HEK293T (cell line): ENCODE measurements around the gene TCF7.

Experiments used
- CTCF ChIA-PET: fragments of 350-600 bp; formaldehyde crosslinking; extraction: SDS; loops from one replicate; lab custom pipeline; 2021; ENCODE audit warnings: antibody characterized with exemption, inconsistent platforms; lab: Yijun Ruan, JAX
- POLR2A ChIA-PET: fragments of 350-600 bp; formaldehyde crosslinking; extraction: SDS; loops from one replicate; lab custom pipeline; 2020; ENCODE audit warnings: antibody characterized with exemption, inconsistent platforms; lab: Yijun Ruan, JAX
- DNase-seq: peaks from one replicate; pipeline ENCODE4 v3.0.0; 2012; ENCODE audit warnings: mixed read lengths; ENCODE audit errors: extremely low spot score
- ARNT ChIP-seq: fragments of 450-650 bp; IDR thresholded peaks from 2 replicates; pipeline ENCODE4 v1.6.1; 2017; ENCODE audit warnings: mild to moderate bottlenecking
- BHLHE40 ChIP-seq: fragments of 450-650 bp; IDR thresholded peaks from 2 replicates; pipeline ENCODE4 v1.6.1; 2016; ENCODE audit warnings: mild to moderate bottlenecking, moderate library complexity, borderline replicate concordance
- CTBP1 ChIP-seq: fragments of 450-650 bp; IDR thresholded peaks from 2 replicates; pipeline ENCODE4 v1.6.1; 2016; ENCODE audit warnings: borderline replicate concordance
- ELF4 ChIP-seq: fragments of 450-650 bp; IDR thresholded peaks from 2 replicates; pipeline ENCODE4 v1.6.1; 2017; ENCODE audit warnings: antibody characterized with exemption
- FOXA1 ChIP-seq: fragments of 450-650 bp; IDR thresholded peaks from 2 replicates; pipeline ENCODE4 v1.6.1; 2016; ENCODE audit warnings: mild to moderate bottlenecking
- FOXK2 ChIP-seq: fragments of 450-650 bp; IDR thresholded peaks from 2 replicates; pipeline ENCODE4 v1.6.1; 2016; ENCODE audit warnings: mild to moderate bottlenecking
- FOXM1 ChIP-seq: fragments of 450-650 bp; IDR thresholded peaks from 2 replicates; pipeline ENCODE4 v1.6.1; 2017; ENCODE audit warnings: mild to moderate bottlenecking, borderline replicate concordance
- HDGF ChIP-seq: fragments of 450-650 bp; IDR thresholded peaks from 2 replicates; pipeline ENCODE4 v1.6.1; 2017; ENCODE audit warnings: antibody characterized with exemption, borderline replicate concordance
- L3MBTL2 ChIP-seq: fragments of 450-650 bp; conservative IDR thresholded peaks from 2 replicates; pipeline ENCODE4 v1.6.1; 2016; ENCODE audit warnings: mild to moderate bottlenecking
- LEF1 ChIP-seq: fragments of 450-650 bp; IDR thresholded peaks from 2 replicates; pipeline ENCODE4 v1.6.1; 2017; ENCODE audit warnings: mild to moderate bottlenecking, borderline replicate concordance
- NFRKB ChIP-seq: fragments of 450-650 bp; IDR thresholded peaks from 2 replicates; pipeline ENCODE4 v1.6.1; 2016; ENCODE audit warnings: mild to moderate bottlenecking, moderate library complexity
- PKNOX1 ChIP-seq: fragments of 450-650 bp; IDR thresholded peaks from 2 replicates; pipeline ENCODE4 v1.6.1; 2016
- SP1 ChIP-seq: fragments of 450-650 bp; IDR thresholded peaks from 2 replicates; pipeline ENCODE4 v1.6.1; 2017
- SUZ12 ChIP-seq: fragments of 450-650 bp; IDR thresholded peaks from 2 replicates; pipeline ENCODE4 v1.6.1; 2016; ENCODE audit warnings: mild to moderate bottlenecking
- TARDBP ChIP-seq: fragments of 450-650 bp; IDR thresholded peaks from 2 replicates; pipeline ENCODE4 v1.6.1; 2016
- ZNF384 ChIP-seq: fragments of 450-650 bp; IDR thresholded peaks from 2 replicates; pipeline ENCODE4 v1.6.1; 2016

Gene TCF7

GRCh38 chr5:134073404-134073803 lies 41.1 kb upstream of the TCF7 start:
- CTCF ChIA-PET, result no interaction called here
- TF ChIP-seq FOXM1, result no peak
- no peak for TF ChIP-seq BHLHE40
- no peak for TF ChIP-seq SP1
- TF ChIP-seq ZNF384, result no peak
- no peak for TF ChIP-seq CTBP1
- no peak for TF ChIP-seq FOXK2
- TF ChIP-seq LEF1, result no peak
- no peak for TF ChIP-seq PKNOX1
- no peak for TF ChIP-seq SUZ12
- no peak for TF ChIP-seq ARNT
- TF ChIP-seq NFRKB, result no peak
- no peak for TF ChIP-seq HDGF
- no peak for TF ChIP-seq ELF4
- no peak for TF ChIP-seq L3MBTL2
- POLR2A ChIA-PET, result no interaction called here
- DNase-seq, result no peak

- ChIA-PET POLR2A (no interaction called here), CTCF (no interaction called here)
- DNase-seq, result no peak
- no peak for TF ChIP-seq L3MBTL2
- TF ChIP-seq FOXA1, result no peak
Observed at GRCh38 chr5:134075102-134075501, 39.4 kb upstream of the TCF7 start.

- CTCF ChIA-PET, result interaction anchor here (1.4 kb wide), 1 partner anchor 38 kb away, joined by 7 read pairs; no protein-coding TSS in a partner anchor
- no peak for TF ChIP-seq ARNT
- no peak for TF ChIP-seq ZNF384
- TF ChIP-seq HDGF, result no peak
- TF ChIP-seq L3MBTL2, result no peak
- no peak for TF ChIP-seq NFRKB
- no peak for TF ChIP-seq FOXM1
- TF ChIP-seq PKNOX1, result no peak
- TF ChIP-seq TARDBP, result no peak
- no peak for TF ChIP-seq FOXA1
- no peak for TF ChIP-seq FOXK2
- TF ChIP-seq SP1, result no peak
- no peak for TF ChIP-seq CTBP1
- TF ChIP-seq LEF1, result no peak
- no peak for TF ChIP-seq BHLHE40
- no peak for TF ChIP-seq SUZ12
- TF ChIP-seq ELF4, result no peak
- POLR2A ChIA-PET, result no interaction called here
- DNase-seq, result no peak
Observed at GRCh38 chr5:134077926-134078580, 36.4 kb upstream of the TCF7 start.

GRCh38 chr5:134079748-134080581 lies 34.5 kb upstream of the TCF7 start:
- no peak for DNase-seq
- no peak for TF ChIP-seq NFRKB
- no peak for TF ChIP-seq CTBP1
- TF ChIP-seq ZNF384, result no peak
- no peak for TF ChIP-seq FOXK2
- no peak for TF ChIP-seq ARNT
- TF ChIP-seq LEF1, result no peak
- TF ChIP-seq SUZ12, result no peak
- TF ChIP-seq TARDBP, result no peak
- TF ChIP-seq SP1, result no peak
- TF ChIP-seq L3MBTL2, result no peak
- TF ChIP-seq FOXA1, result no peak
- no peak for TF ChIP-seq HDGF
- no peak for TF ChIP-seq PKNOX1
- no peak for TF ChIP-seq FOXM1
- no peak for TF ChIP-seq BHLHE40
- ChIA-PET CTCF (interaction anchor here (0.6 kb wide), 1 partner anchor 825 kb away, joined by 3 read pairs; no protein-coding TSS in a partner anchor), POLR2A (no interaction called here)

- TF ChIP-seq BHLHE40, result no peak
- no peak for TF ChIP-seq NFRKB
- no peak for TF ChIP-seq SUZ12
- no peak for TF ChIP-seq ARNT
- no peak for TF ChIP-seq FOXK2
- TF ChIP-seq TARDBP, result no peak
- no peak for TF ChIP-seq LEF1
- TF ChIP-seq PKNOX1, result no peak
- no peak for TF ChIP-seq FOXA1
- no peak for TF ChIP-seq FOXM1
- TF ChIP-seq ELF4, result no peak
- no peak for TF ChIP-seq ZNF384
- no peak for TF ChIP-seq SP1
- TF ChIP-seq L3MBTL2, result no peak
- no peak for TF ChIP-seq CTBP1
- no peak for TF ChIP-seq HDGF
- CTCF ChIA-PET, result no interaction called here
- POLR2A ChIA-PET, result no interaction called here
- DNase-seq, result no peak
Observed at GRCh38 chr5:134082264-134082992, 32.1 kb upstream of the TCF7 start.
